Endothelial cell of umbilical vein (primary cell): ENCODE results near the gene KRT17. TPM values are rescaled to one million over a fixed set of nuclear protein-coding genes. Genes with fewer than 3 reads are reported as not detected.

Experiments used
- BruUV-seq: library from RNA; stranded (reverse); fragments of 400-500 nt; replicated peaks from 2 replicates; lab custom pipeline; 2021; lab: Mats Ljungman, UMichigan
- CTCF ChIA-PET: fragments of 300-600, 350-600 bp; sonication (Branson Sonifier 250); formaldehyde crosslinking; loops from one replicate; lab custom pipeline; 2021; ENCODE audit warnings: antibody characterized with exemption, inconsistent platforms; lab: Charles Lee
- POLR2A ChIA-PET: fragments of 300-600, 350-600 bp; sonication (Branson Sonifier 250); formaldehyde crosslinking; loops from one replicate; lab custom pipeline; 2021; ENCODE audit warnings: antibody characterized with exemption, inconsistent platforms; lab: Charles Lee
- DNase-seq: peaks from one replicate; pipeline ENCODE4 v3.0.0-alpha.2; 2011; ENCODE audit warnings: low read depth, low spot score
- FAIRE-seq: peaks from 2 replicates; lab custom pipeline; 2011; peaks lifted over from hg19 to GRCh38; lab: Jason Lieb, UNC
- H2AFZ ChIP-seq: 2 replicates; pipeline ENCODE4 v1.6.0; 2012; ENCODE audit warnings: low read depth, low read length, control low read depth, inconsistent platforms
- H3K27ac ChIP-seq: 2 replicates; pipeline ENCODE4 v1.5.1; 2011; ENCODE audit warnings: low read depth, mild to moderate bottlenecking, control low read depth, low read length, moderate library complexity; ENCODE audit not compliant: insufficient read depth
- H3K27me3 ChIP-seq, 2 experiments: 2 replicates each; pipeline versions ENCODE4 v1.6.0 to v1.6.1; 2011; ENCODE audit warnings: low read length in 2 of 2, mixed read lengths in 1 of 2; ENCODE audit not compliant: control insufficient read depth in 2 of 2, insufficient read depth in 2 of 2
- H3K36me3 ChIP-seq, 2 experiments: 2 replicates in 1 of 2; 3 replicates in 1 of 2; pipeline ENCODE4 v1.5.1; 2011; ENCODE audit warnings: low read length in 2 of 2, mild to moderate bottlenecking in 1 of 2, moderate library complexity in 1 of 2; ENCODE audit not compliant: control insufficient read depth in 2 of 2, insufficient read depth in 2 of 2; ENCODE audit errors: extremely low read depth in 1 of 2
- H3K4me1 ChIP-seq: 3 replicates; pipeline ENCODE4 v1.5.1; 2011; ENCODE audit warnings: mild to moderate bottlenecking, low read length; ENCODE audit not compliant: control insufficient read depth, insufficient read depth; ENCODE audit errors: extremely low read depth
- H3K4me2 ChIP-seq: 2 replicates; pipeline ENCODE4 v1.6.1; 2011; ENCODE audit warnings: low read length, control low read depth, mixed read lengths; ENCODE audit not compliant: insufficient read depth
- H3K4me3 ChIP-seq, 3 experiments: fragments of 200-600 bp in 1 of 3; sonication (generic), shearing (Covaris generic) in 1 of 3; replicated peaks in 1 of 3; 2 replicates each; pipeline ENCODE4 v1.5.1; 2011 to 2016; ENCODE audit warnings: control low read depth in 3 of 3, low read length in 3 of 3, mild to moderate bottlenecking in 2 of 3, inconsistent platforms in 1 of 3, low read depth in 1 of 3, moderate library complexity in 1 of 3; ENCODE audit not compliant: insufficient read depth in 1 of 3
- H3K79me2 ChIP-seq: 2 replicates; pipeline ENCODE4 v1.6.0; 2012; ENCODE audit warnings: low read length, inconsistent platforms; ENCODE audit not compliant: control insufficient read depth, insufficient read depth
- H3K9ac ChIP-seq: replicated peaks from 2 replicates; pipeline ENCODE3; 2011; ENCODE audit warnings: low read length, control low read depth; ENCODE audit not compliant: insufficient read depth; ENCODE audit errors: extremely low read depth
- H3K9me1 ChIP-seq: replicated peaks from 3 replicates; pipeline ENCODE4 v1.6.0; 2011; ENCODE audit warnings: mild to moderate bottlenecking, low read length; ENCODE audit not compliant: control insufficient read depth, insufficient read depth; ENCODE audit errors: extremely low read depth
- H3K9me3 ChIP-seq: replicated peaks from 2 replicates; pipeline ENCODE4 v1.5.1; 2012; ENCODE audit warnings: low read length, inconsistent platforms; ENCODE audit not compliant: control insufficient read depth, insufficient read depth
- H4K20me1 ChIP-seq: replicated peaks from 2 replicates; pipeline ENCODE3; 2011; ENCODE audit warnings: mild to moderate bottlenecking, low read length; ENCODE audit not compliant: control insufficient read depth, insufficient read depth; ENCODE audit errors: extremely low read depth
- CTCF ChIP-seq, 2 donors: IDR thresholded peaks; 1 replicate in 1 of 2; 2 replicates in 1 of 2; pipeline ENCODE4 v1.5.1; 2011; ENCODE audit warnings: low read length in 2 of 2, mild to moderate bottlenecking in 2 of 2, moderate library complexity in 2 of 2, control low read depth in 1 of 2, inconsistent platforms in 1 of 2, low read depth in 1 of 2; ENCODE audit not compliant: insufficient read depth in 1 of 2; ENCODE audit errors: extremely low read depth in 1 of 2
- EZH2 ChIP-seq: IDR thresholded peaks from 2 replicates; pipeline ENCODE4 v1.6.1; 2012; ENCODE audit warnings: borderline replicate concordance, low read depth, mild to moderate bottlenecking, moderate library complexity, low read length, inconsistent platforms; ENCODE audit not compliant: severe bottlenecking
- FOS ChIP-seq: IDR thresholded peaks from 2 replicates; pipeline ENCODE4 v1.6.1; 2011; ENCODE audit warnings: mild to moderate bottlenecking, low read length, moderate library complexity, borderline replicate concordance; ENCODE audit not compliant: insufficient read depth
- GATA2 ChIP-seq: IDR thresholded peaks from 2 replicates; pipeline ENCODE4 v1.7.0; 2011; ENCODE audit warnings: low read depth, mild to moderate bottlenecking, moderate library complexity, mixed read lengths, low read length; ENCODE audit not compliant: insufficient read length, insufficient read depth
- JUN ChIP-seq: IDR thresholded peaks from 2 replicates; pipeline ENCODE4 v1.6.1; 2011; ENCODE audit warnings: borderline replicate concordance, low read depth; ENCODE audit not compliant: insufficient read length, insufficient read depth
- MAX ChIP-seq: IDR thresholded peaks from 2 replicates; pipeline ENCODE4 v1.6.1; 2011; ENCODE audit not compliant: insufficient read depth, insufficient read length
- MYC ChIP-seq: IDR thresholded peaks from one replicate; pipeline ENCODE4 v1.6.1; 2011; ENCODE audit warnings: mild to moderate bottlenecking, low read depth, low read length
- POLR2A ChIP-seq: IDR thresholded peaks from 2 replicates; pipeline ENCODE4 v1.6.1; 2012; ENCODE audit warnings: low read depth, mild to moderate bottlenecking, control low read depth, low read length
- POLR2AphosphoS5 ChIP-seq: IDR thresholded peaks from 2 replicates; pipeline ENCODE4 v1.6.1; 2012; ENCODE audit warnings: low read depth, mild to moderate bottlenecking, control low read depth, low read length, moderate library complexity; ENCODE audit not compliant: insufficient read depth
- dilution Hi-C: fragments of 300-500 bp; cut with MboI; formaldehyde crosslinking; loops from one replicate; pipeline ENCODE4 v1.15.0; 2019; ENCODE audit warnings: low sequenced_read_pairs; ENCODE audit not compliant: extremely low pct_ligation_motif_present
- intact Hi-C: fragments of 100-400 bp; cut with micrococcal nuclease; formaldehyde crosslinking; loops from one replicate; pipeline ENCODE4 v1.10.0; 2022
- polyA plus RNA-seq, 4 experiments: library from polyadenylated mRNA; depleted of rRNA in 3 of 4; stranded (reverse) in 3 of 4; unstranded in 1 of 4; fragments of >200 nt; gene quantifications; 2 replicates each; pipeline versions ENCODE4 v1.2.1 to v1.2.3, GENCODE V29; 2011 to 2012; ENCODE audit warnings: missing spikeins in 1 of 4
- total RNA-seq: library from RNA; stranded (reverse); gene quantifications from 2 replicates; pipeline ENCODE4 v1.2.3, GENCODE V29; 2021

The KRT17 gene
- total and polyA plus RNA-seq, 2 donors (not counting 3 experiments of a cell fraction or from before 2014, with no cell fraction given): 0.83 to 1.6 TPM

- H3K27me3 ChIP-seq: peaks cover 7 to 11% of the 10 kb centered on the region in 2 experiments
- intact Hi-C loops: no loop called here
These were observed 24.7 kb downstream of the KRT17 start for GRCh38 chr17:41599680-41600079.

More at GRCh38 chr17:41599680-41600079, 24.7 kb downstream of the KRT17 start:
- FAIRE-seq (no peak), DNase-seq (no peak)
- Histone ChIP-seq H3K9me3 (no peaks in the 10 kb centered on the region), H3K79me2 (no peaks in the 10 kb centered on the region), H3K4me1 (no peaks in the 10 kb centered on the region), H3K9me1 (no peaks in the 10 kb centered on the region), H3K9ac (no peak overlapping the region), H2AFZ (no peak overlapping the region), H3K27ac (no peak overlapping the region), H4K20me1 (no peaks in the 10 kb centered on the region), H3K4me3 (no peak overlapping the region), H3K36me3 (no peaks in the 10 kb centered on the region), H3K4me2 (no peak overlapping the region)
- ChIA-PET POLR2A (no interaction called here), CTCF (interaction anchor here (1.1 kb wide), 1 partner anchor 21 kb away, joined by 3 read pairs; no protein-coding TSS in a partner anchor)
- BruUV-seq: no TSS peak
- TF ChIP-seq MYC: no peak
- no peak for TF ChIP-seq POLR2A
- TF ChIP-seq CTCF (IDR thresholded peaks at IDR 0.05; ENCODE audit: extremely low read depth in 1 of 2, insufficient read depth in 1 of 2, low read depth in 1 of 2, low read length in 2 of 2): no peak
- no peak for TF ChIP-seq POLR2AphosphoS5
- TF ChIP-seq EZH2: no peak
- TF ChIP-seq GATA2: no peak
- no peak for TF ChIP-seq MAX
- no peak for TF ChIP-seq JUN
- TF ChIP-seq FOS: no peak
- dilution Hi-C loops: no loop called here
